BLaER1 (cell line): ENCODE results near the gene TLK2.
"Not testable (repeated sequence)": the region's sequence is repeated elsewhere in the genome, so short reads cannot be mapped to it uniquely, and the experiment has no call there.

Source experiments
- H3K27ac ChIP-seq: shearing (Covaris generic); formaldehyde crosslinking; 2 replicates; pipeline ENCODE4 v1.8.1; 2022
- H3K27me3 ChIP-seq: shearing (Covaris generic); formaldehyde crosslinking; 2 replicates; pipeline ENCODE4 v1.8.1; 2022
- H3K36me3 ChIP-seq: shearing (Covaris generic); formaldehyde crosslinking; 2 replicates; pipeline ENCODE4 v1.8.1; 2022
- H3K4me1 ChIP-seq: shearing (Covaris generic); formaldehyde crosslinking; 2 replicates; pipeline ENCODE4 v1.8.1; 2022
- H3K4me2 ChIP-seq: shearing (Covaris generic); formaldehyde crosslinking; 2 replicates; pipeline ENCODE4 v1.8.1; 2022
- H3K4me3 ChIP-seq: shearing (Covaris generic); formaldehyde crosslinking; 2 replicates; pipeline ENCODE4 v1.8.1; 2022
- H3K9ac ChIP-seq: shearing (Covaris generic); formaldehyde crosslinking; 2 replicates; pipeline ENCODE4 v1.8.1; 2022
- H3K9me3 ChIP-seq: shearing (Covaris generic); formaldehyde crosslinking; 2 replicates; pipeline ENCODE4 v1.8.1; 2022
- H4K20me1 ChIP-seq: shearing (Covaris generic); formaldehyde crosslinking; 2 replicates; pipeline ENCODE4 v1.8.1; 2022
- Cebpa-rat ChIP-seq: shearing (Covaris generic); IDR thresholded peaks from 2 replicates; pipeline ENCODE4 v1.8.1; 2022

TLK2 gene

DNA sequence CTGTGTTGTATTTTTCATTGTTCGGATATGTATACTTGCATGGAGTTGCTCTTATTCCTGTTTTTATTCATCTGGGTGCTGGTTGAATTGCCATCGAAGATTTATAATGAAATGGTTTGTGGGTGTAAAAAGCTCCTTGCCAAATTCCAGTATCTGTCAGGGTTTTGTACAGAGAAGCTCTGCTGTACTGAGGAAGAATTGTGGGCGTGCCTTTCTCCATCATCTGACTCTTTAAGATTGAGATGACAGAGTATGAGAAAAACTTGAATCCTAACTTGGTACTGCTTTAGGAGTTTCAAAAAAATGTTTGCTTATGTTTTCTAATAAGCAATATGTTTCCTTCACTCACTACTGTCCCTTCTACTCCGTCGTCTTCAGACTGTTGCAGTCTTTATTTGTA lies 78.9 kb downstream of the TLK2 start:
- H4K20me1 ChIP-seq, H3K27ac ChIP-seq, H3K9ac ChIP-seq, H3K27me3 ChIP-seq, H3K9me3 ChIP-seq, H3K4me1 ChIP-seq, H3K4me3 ChIP-seq, H3K4me2 ChIP-seq: not testable (repeated sequence)
- peaks cover 66% of the 10 kb centered on the region for H3K36me3 ChIP-seq

DNA sequence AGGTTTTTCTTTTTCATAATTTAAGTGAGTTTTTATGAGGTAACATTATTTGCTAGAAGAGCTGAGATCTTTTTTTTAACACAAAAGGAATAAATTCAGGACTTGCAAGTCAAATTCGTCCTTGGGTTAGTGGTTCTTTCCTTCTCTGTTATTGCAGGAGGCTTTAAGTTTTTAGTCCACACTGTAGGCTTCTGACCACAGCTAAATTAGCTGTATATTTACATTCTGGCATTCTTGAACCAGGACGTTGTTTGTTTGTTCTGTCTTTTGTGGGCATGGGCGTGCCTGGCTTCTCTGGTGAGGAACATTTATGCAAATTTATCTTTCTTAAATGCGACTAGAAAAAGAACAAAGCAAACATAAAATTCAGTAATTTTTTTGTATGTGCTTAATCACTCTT lies 80.3 kb downstream of the TLK2 start:
- not testable (repeated sequence) for H3K27me3 ChIP-seq, H3K4me2 ChIP-seq, H3K27ac ChIP-seq, H3K9me3 ChIP-seq, H3K4me3 ChIP-seq, H3K4me1 ChIP-seq, H4K20me1 ChIP-seq, H3K9ac ChIP-seq
- peaks cover 81% of the 10 kb centered on the region for H3K36me3 ChIP-seq

DNA sequence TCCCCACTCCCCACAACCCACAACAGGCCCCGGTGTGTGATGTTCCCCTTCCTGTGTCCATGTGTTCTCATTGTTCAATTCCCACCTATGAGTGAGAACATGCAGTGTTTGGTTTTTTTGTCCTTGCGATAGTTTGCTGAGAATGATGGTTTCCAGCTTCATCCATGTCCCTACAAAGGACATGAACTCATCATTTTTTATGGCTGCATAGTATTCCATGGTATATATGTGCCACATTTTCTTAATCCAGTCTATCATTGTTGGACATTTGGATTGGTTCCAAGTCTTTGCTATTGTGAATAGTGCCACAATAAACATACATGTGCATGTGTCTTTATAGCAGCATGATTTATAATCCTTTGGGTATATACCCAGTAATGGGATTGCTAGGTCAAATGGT lies 82.3 kb downstream of the TLK2 start:
- H3K36me3 ChIP-seq: peaks cover 86% of the 10 kb centered on the region
- H3K4me2 ChIP-seq, H3K27me3 ChIP-seq, H4K20me1 ChIP-seq, H3K9ac ChIP-seq, H3K27ac ChIP-seq, H3K4me3 ChIP-seq, H3K9me3 ChIP-seq, H3K4me1 ChIP-seq: not testable (repeated sequence)

DNA sequence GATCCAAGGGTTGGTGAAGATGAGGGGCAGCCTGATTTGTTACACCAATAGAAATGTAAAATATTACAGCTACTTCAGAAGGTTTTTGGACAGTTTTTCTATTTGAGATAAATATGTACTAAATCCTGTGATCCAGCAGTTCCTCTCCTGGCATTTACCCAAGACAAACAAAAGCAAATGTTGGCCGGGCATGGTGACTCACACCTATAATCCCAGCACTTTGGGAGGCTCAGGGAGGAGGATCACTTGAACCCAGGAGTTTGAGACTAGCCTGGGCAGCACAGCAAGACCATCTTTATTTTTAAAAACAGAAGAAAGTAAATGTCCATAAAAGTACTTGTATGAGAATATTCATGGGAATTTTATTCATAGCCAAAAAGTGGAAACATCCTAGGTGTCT lies 84.0 kb downstream of the TLK2 start:
- no peaks in the 10 kb centered on the region for H3K4me1 ChIP-seq
- no peak overlapping the region for H3K9ac ChIP-seq
- no peak overlapping the region for H3K4me2 ChIP-seq
- TF ChIP-seq Cebpa-rat: no peak
- no peak overlapping the region for H3K4me3 ChIP-seq
- H3K27ac ChIP-seq: no peak overlapping the region
- H3K36me3 ChIP-seq: peaks cover 84% of the 10 kb centered on the region
- no peaks in the 10 kb centered on the region for H3K9me3 ChIP-seq
- H4K20me1 ChIP-seq: no peaks in the 10 kb centered on the region; the same call in 1 of the 2 replicates
- no peaks in the 10 kb centered on the region for H3K27me3 ChIP-seq

DNA sequence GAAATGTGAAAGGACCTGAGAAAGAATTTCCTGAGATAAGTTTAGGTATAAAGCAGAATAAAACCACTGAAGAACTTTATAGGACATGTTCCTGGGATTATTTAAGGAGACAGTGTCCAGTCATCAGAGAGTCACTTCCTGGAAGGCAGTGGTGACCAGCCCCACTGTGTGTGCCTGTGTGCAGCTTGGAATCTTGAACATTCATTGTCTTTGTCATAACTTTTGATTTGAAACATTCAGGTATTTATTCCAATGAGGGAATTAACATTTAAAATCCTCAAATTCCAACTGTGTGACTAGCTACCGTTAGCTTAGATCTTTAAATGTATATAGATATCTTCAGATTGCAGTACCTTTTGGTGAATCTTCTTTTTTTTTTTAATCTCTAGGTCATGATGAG lies 87.2 kb downstream of the TLK2 start:
- no peaks in the 10 kb centered on the region for H3K4me1 ChIP-seq

DNA sequence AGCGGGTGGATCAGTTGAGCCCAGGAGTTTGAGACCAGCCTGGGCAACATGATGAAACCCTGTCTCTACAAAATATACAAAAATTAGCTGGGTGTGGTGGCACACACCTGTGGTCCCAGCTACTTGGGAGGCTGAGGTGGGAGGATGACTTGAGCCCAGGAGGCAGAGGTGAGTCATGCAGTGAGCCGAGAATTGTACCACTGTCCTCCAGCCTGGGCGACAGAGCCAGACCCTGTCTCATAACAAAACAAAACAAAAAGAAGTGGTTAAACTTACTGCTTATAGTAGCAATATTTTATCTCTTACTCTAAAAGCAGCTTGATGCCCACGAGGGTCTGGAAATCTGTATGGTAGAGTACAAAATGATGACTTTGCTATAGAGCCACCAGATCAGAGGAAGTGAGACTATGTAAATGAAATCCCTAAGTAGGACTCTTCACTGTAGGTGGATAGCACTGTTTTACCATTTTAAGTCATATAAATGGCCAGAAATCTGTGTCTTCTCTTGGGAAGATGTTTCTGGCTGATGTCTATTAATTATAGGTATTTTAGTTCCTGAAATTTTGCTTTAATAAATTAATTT lies 88.5 kb downstream of the TLK2 start:
- Histone ChIP-seq H3K4me1 (no peaks in the 10 kb centered on the region), H3K27me3 (no peaks in the 10 kb centered on the region), H3K9ac (no peak overlapping the region), H3K4me2 (no peak overlapping the region), H3K36me3 (peaks cover 95% of the 10 kb centered on the region), H3K27ac (no peak overlapping the region), H3K4me3 (no peak overlapping the region), H4K20me1 (peaks cover 8% of the 10 kb centered on the region; the same call in 1 of the 2 replicates), H3K9me3 (no peaks in the 10 kb centered on the region)
- TF ChIP-seq Cebpa-rat: no peak

More for the DNA sequence above, 87.2 kb downstream of the TLK2 start:
- TF ChIP-seq Cebpa-rat: no peak
- Histone ChIP-seq H3K36me3 (peaks cover 92% of the 10 kb centered on the region), H4K20me1 (peaks cover 8% of the 10 kb centered on the region; the same call in 1 of the 2 replicates), H3K4me3 (no peak overlapping the region), H3K9me3 (no peaks in the 10 kb centered on the region), H3K9ac (no peak overlapping the region), H3K4me2 (no peak overlapping the region), H3K27ac (no peak overlapping the region), H3K27me3 (no peaks in the 10 kb centered on the region)

DNA sequence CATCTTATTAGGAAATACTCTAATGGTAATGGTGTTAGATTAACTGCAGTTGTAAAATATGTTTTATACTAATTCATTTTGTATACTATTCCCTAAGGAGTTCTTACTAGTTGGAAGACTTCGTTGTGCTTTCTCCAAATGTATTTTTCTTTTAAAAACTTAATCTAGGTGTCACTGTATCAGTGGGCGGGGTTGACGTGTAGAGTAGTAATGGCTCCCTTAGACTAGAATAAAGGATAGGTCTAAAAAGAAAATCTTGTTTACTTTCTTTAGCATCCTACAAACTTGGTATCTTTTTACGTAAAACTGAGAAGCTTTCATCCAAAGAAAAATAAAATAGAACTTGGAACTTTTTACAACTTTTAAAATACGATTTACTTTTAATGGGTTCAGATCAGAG lies 93.9 kb downstream of the TLK2 start:
- H3K9ac ChIP-seq: no peak overlapping the region
- H3K4me2 ChIP-seq: no peak overlapping the region
- peaks cover 94% of the 10 kb centered on the region for H3K36me3 ChIP-seq
- TF ChIP-seq Cebpa-rat: no peak
- no peaks in the 10 kb centered on the region for H3K27me3 ChIP-seq
- peaks cover 8% of the 10 kb centered on the region; the same call in 1 of the 2 replicates for H4K20me1 ChIP-seq
- no peak overlapping the region for H3K4me3 ChIP-seq
- H3K27ac ChIP-seq: no peak overlapping the region
- no peaks in the 10 kb centered on the region for H3K4me1 ChIP-seq
- H3K9me3 ChIP-seq: no peaks in the 10 kb centered on the region

DNA sequence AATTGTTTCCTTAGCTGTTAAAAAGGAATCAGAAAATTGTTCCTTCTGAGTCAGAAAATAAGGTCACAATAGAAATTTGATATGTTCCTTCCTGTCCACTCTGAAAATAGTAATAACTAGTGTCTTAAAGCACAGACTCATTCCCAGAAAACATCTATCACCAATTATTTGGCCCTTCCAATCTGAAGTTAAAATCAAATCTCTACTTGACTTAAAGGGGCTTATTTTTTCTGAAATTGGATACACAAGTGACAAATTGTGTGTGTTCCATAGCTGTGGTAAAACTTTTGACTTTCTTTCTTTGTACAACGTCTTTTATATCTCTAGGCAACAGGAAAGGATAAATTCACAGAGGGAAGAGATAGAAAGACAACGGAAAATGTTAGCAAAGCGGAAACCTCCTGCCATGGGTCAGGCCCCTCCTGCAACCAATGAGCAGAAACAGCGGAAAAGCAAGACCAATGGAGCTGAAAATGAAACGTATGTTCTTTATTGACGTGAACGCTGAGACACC lies 94.3 kb downstream of the TLK2 start:
- no peaks in the 10 kb centered on the region for H3K4me1 ChIP-seq
- no peak overlapping the region for H3K4me2 ChIP-seq
- no peak overlapping the region for H3K4me3 ChIP-seq
- no peak overlapping the region for H3K9ac ChIP-seq
- H3K27me3 ChIP-seq: no peaks in the 10 kb centered on the region
- H3K27ac ChIP-seq: no peak overlapping the region
- peaks cover 98% of the 10 kb centered on the region for H3K36me3 ChIP-seq
- no peak for TF ChIP-seq Cebpa-rat
- peaks cover 8% of the 10 kb centered on the region; the same call in 1 of the 2 replicates for H4K20me1 ChIP-seq
- no peaks in the 10 kb centered on the region for H3K9me3 ChIP-seq

DNA sequence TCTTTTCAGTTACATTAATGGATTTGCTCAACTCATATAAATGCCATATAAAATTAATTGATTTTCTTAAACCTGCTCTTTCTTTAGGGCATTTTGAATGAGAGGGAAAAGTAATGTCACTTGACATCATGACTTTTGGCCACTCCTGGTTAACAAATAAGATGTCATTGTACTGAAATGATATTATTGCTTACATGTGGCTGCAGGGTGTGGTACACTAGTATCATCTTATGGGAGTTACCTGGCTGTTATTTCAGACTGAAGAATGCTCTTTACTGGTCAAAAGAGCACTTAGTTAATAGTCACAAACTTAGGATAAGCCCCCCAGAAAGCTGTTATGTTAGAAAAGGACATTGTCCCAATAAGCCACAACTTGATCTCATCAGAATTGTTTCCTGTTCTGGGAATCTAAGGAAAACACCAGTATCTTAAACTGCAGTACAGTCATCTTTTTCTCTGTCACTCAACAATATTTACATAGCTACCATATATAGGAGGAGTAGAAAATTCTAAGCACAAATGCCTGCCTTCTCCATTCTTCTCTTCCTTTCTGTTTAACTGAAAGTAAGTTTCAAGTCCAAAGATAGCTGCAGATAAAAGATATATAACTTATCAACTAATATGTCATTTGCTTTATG lies 95.0 kb downstream of the TLK2 start:
- H3K36me3 ChIP-seq: peaks cover 96% of the 10 kb centered on the region
- no peak overlapping the region for H3K27ac ChIP-seq
- no peak overlapping the region for H3K4me2 ChIP-seq
- no peaks in the 10 kb centered on the region for H3K27me3 ChIP-seq
- H3K4me3 ChIP-seq: no peak overlapping the region
- no peaks in the 10 kb centered on the region for H3K4me1 ChIP-seq
- H3K9ac ChIP-seq: no peak overlapping the region
- no peak for TF ChIP-seq Cebpa-rat
- H3K9me3 ChIP-seq: no peaks in the 10 kb centered on the region
- peaks cover 8% of the 10 kb centered on the region; the same call in 1 of the 2 replicates for H4K20me1 ChIP-seq

DNA sequence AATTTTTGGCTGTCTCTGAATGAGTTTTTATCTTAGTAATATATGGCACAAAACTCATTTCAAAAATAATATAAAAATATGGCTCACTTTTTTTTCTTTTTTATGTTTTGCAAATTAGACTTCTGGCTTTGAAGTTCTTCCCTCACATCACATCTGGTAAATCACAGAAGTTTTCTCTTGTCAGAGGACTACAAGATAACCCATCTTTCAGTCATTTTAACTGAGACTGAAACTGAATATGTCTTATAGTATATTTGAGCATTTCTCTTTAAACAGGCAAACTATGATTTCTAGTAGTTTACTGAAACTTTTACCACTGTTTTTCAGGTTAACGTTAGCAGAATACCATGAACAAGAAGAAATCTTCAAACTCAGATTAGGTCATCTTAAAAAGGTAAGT lies 97.8 kb downstream of the TLK2 start:
- Histone ChIP-seq H3K27me3 (no peaks in the 10 kb centered on the region), H3K4me1 (no peaks in the 10 kb centered on the region), H3K4me3 (no peak overlapping the region), H3K27ac (no peak overlapping the region), H3K4me2 (no peak overlapping the region), H3K9me3 (no peaks in the 10 kb centered on the region), H4K20me1 (no peaks in the 10 kb centered on the region), H3K36me3 (peaks cover 91% of the 10 kb centered on the region), H3K9ac (no peak overlapping the region)
- no peak for TF ChIP-seq Cebpa-rat
